CD4-positive, CD25-positive, alpha-beta regulatory T cell (primary cell): ENCODE data around the gene STAM2. TPM values are rescaled to one million over a fixed set of nuclear protein-coding genes. Genes with fewer than 3 reads are reported as not detected.
"Not testable (repeated sequence)": the region's sequence is repeated elsewhere in the genome, so short reads cannot be mapped to it uniquely, and the experiment has no call there.

Experiments used
- ATAC-seq, 2 donors: fragments of 150-1000 bp; cut with Tn5 transposase; one replicate each; pipeline ENCODE4 v1.10.0; 2021; ENCODE audit warnings: low read depth in 2 of 2, moderate number of reproducible peaks in 2 of 2, moderate library complexity in 1 of 2
- DNase-seq, 3 donors: peaks; one replicate each; pipeline versions ENCODE4 v3.0.0 to v3.0.0-alpha.2; 2012 to 2022; ENCODE audit warnings: mixed read lengths in 1 of 3
- H3K27ac ChIP-seq: one replicate; pipeline ENCODE4 v1.7.0; 2013; ENCODE audit warnings: mild to moderate bottlenecking, low read length; ENCODE audit not compliant: insufficient read depth, poor library complexity, severe bottlenecking
- H3K27me3 ChIP-seq: one replicate; pipeline ENCODE4 v1.7.0; 2013; ENCODE audit warnings: low read length; ENCODE audit not compliant: control insufficient read depth, insufficient read depth
- H3K36me3 ChIP-seq: one replicate; pipeline ENCODE4 v1.7.0; 2013; ENCODE audit warnings: mild to moderate bottlenecking, low read length, moderate library complexity; ENCODE audit not compliant: control insufficient read depth, insufficient read depth
- H3K4me1 ChIP-seq: 2 replicates; pipeline ENCODE4 v1.7.0; 2013; ENCODE audit warnings: mild to moderate bottlenecking, low read length; ENCODE audit not compliant: insufficient read depth, control insufficient read depth, poor library complexity, severe bottlenecking
- H3K4me3 ChIP-seq: one replicate; pipeline ENCODE4 v1.7.0; 2013; ENCODE audit warnings: low read depth, mild to moderate bottlenecking, low read length, moderate library complexity
- H3K9me3 ChIP-seq, 2 experiments: 1 replicate in 1 of 2; 2 replicates in 1 of 2; pipeline ENCODE4 v1.7.0; 2013; ENCODE audit warnings: low read length in 2 of 2, mild to moderate bottlenecking in 1 of 2, moderate library complexity in 1 of 2; ENCODE audit not compliant: control insufficient read depth in 2 of 2
- H3K27ac Mint-ChIP-seq, 3 donors: one replicate each; pipeline ENCODE4 v1.8.0; 2020 to 2022; ENCODE audit warnings: mild to moderate bottlenecking in 3 of 3, mixed read lengths in 3 of 3, moderate library complexity in 2 of 3
- H3K27me3 Mint-ChIP-seq: one replicate; pipeline ENCODE4 v1.8.0; 2022; ENCODE audit warnings: mild to moderate bottlenecking, mixed read lengths
- H3K36me3 Mint-ChIP-seq: one replicate; pipeline ENCODE4 v1.8.0; 2020; ENCODE audit warnings: mixed read lengths
- H3K4me1 Mint-ChIP-seq, 4 donors: one replicate each; pipeline ENCODE4 v1.8.0; 2020 to 2022; ENCODE audit warnings: mixed read lengths in 4 of 4, mild to moderate bottlenecking in 1 of 4
- H3K4me3 Mint-ChIP-seq, 4 donors: one replicate each; pipeline ENCODE4 v1.8.0; 2020 to 2022; ENCODE audit warnings: mild to moderate bottlenecking in 4 of 4, mixed read lengths in 4 of 4, moderate library complexity in 3 of 4
- H3K9me3 Mint-ChIP-seq, 7 donors: one replicate each; pipeline ENCODE4 v1.8.0; 2020 to 2022; ENCODE audit warnings: mixed read lengths in 7 of 7, mild to moderate bottlenecking in 3 of 7, moderate library complexity in 2 of 7
- polyA plus RNA-seq, 4 donors: library from polyadenylated mRNA; unstranded; fragments of 300-500 nt; fragmentation: Illumina TruSeq; gene quantifications; one replicate each; pipeline ENCODE4 v1.2.3, GENCODE V29; 2021
- total RNA-seq: library from RNA; stranded (reverse); gene quantifications from one replicate; pipeline ENCODE4 v1.2.3, GENCODE V29; 2022

The STAM2 gene
- total and polyA plus RNA-seq, 5 donors from 2014 or later, result 4.6 to 13.4 (median 7.3) TPM

- H3K4me1 ChIP-seq, result peaks cover 23% of the 10 kb centered on the region
- not testable (repeated sequence) for H3K9me3 Mint-ChIP-seq, DNase-seq, ATAC-seq, H3K27me3 ChIP-seq, H3K27ac ChIP-seq, H3K36me3 Mint-ChIP-seq, H3K4me3 ChIP-seq, H3K27ac Mint-ChIP-seq, H3K36me3 ChIP-seq, H3K9me3 ChIP-seq
- Mint-ChIP-seq H3K27me3 (peaks cover 19% of the 10 kb centered on the region), H3K4me1 (peaks cover 13 to 31% (median 24%) of the 10 kb centered on the region in 4 donors), H3K4me3 (peak overlapping the region in 2 of 4 donors; percentile 8 to 29)
Observed at GRCh38 chr2:152177667-152178066, 2.1 kb upstream of the STAM2 start.

GRCh38 chr2:152176113-152176714 lies 651 bp upstream of the STAM2 start:
- Mint-ChIP-seq H3K9me3 (no peaks in the 10 kb centered on the region), H3K27me3 (peaks cover 12% of the 10 kb centered on the region), H3K36me3 (no peaks in the 10 kb centered on the region), H3K4me3 (peak overlapping the region; percentile 97 to 100 (median 98)), H3K4me1 (peaks cover 22 to 41% (median 34%) of the 10 kb centered on the region in 4 donors), H3K27ac (peak overlapping the region; percentile 98 to 100 (median 99))
- DNase-seq, result no peak
- H3K4me3 ChIP-seq, result peak overlapping the region; percentile 97
- no peaks in the 10 kb centered on the region for H3K27me3 ChIP-seq
- H3K27ac ChIP-seq, result peak overlapping the region; percentile 89
- H3K4me1 ChIP-seq, result peaks cover 23% of the 10 kb centered on the region
- no peaks in the 10 kb centered on the region for H3K36me3 ChIP-seq
- H3K9me3 ChIP-seq, result no peaks in the 10 kb centered on the region
- peak; percentile 1 to 5 for ATAC-seq

- peak overlapping the region; percentile 89 for H3K27ac ChIP-seq
- Mint-ChIP-seq H3K27me3 (peaks cover 4% of the 10 kb centered on the region), H3K36me3 (no peaks in the 10 kb centered on the region), H3K9me3 (no peaks in the 10 kb centered on the region), H3K4me1 (peaks cover 22 to 44% (median 34%) of the 10 kb centered on the region in 4 donors), H3K27ac (peak overlapping the region; percentile 98 to 100 (median 99)), H3K4me3 (peak overlapping the region; percentile 97 to 100 (median 98))
- ATAC-seq (peak in 1 of 2 donors; percentile 5), DNase-seq (no peak)
- peaks cover 23% of the 10 kb centered on the region for H3K4me1 ChIP-seq
- no peaks in the 10 kb centered on the region for H3K36me3 ChIP-seq
- H3K4me3 ChIP-seq, result peak overlapping the region; percentile 97
- no peaks in the 10 kb centered on the region for H3K9me3 ChIP-seq
- no peaks in the 10 kb centered on the region for H3K27me3 ChIP-seq
Observed at GRCh38 chr2:152175012-152175367, 573 bp downstream of the STAM2 start.

GRCh38 chr2:152174574-152174973 lies 989 bp downstream of the STAM2 start:
- H3K27ac Mint-ChIP-seq, result peak overlapping the region; percentile 98 to 100 (median 99)
- no peak for DNase-seq
- H3K9me3 ChIP-seq, result no peaks in the 10 kb centered on the region
- peak overlapping the region; percentile 97 to 100 (median 98) for H3K4me3 Mint-ChIP-seq
- H3K27me3 Mint-ChIP-seq, result peaks cover 4% of the 10 kb centered on the region
- peak overlapping the region; percentile 97 for H3K4me3 ChIP-seq
- H3K4me1 ChIP-seq, result peaks cover 23% of the 10 kb centered on the region
- H3K36me3 Mint-ChIP-seq, result peaks cover 1% of the 10 kb centered on the region
- no peaks in the 10 kb centered on the region for H3K27me3 ChIP-seq
- no peaks in the 10 kb centered on the region for H3K9me3 Mint-ChIP-seq
- peaks cover 22 to 49% (median 36%) of the 10 kb centered on the region in 4 donors for H3K4me1 Mint-ChIP-seq
- no peaks in the 10 kb centered on the region for H3K36me3 ChIP-seq
- ATAC-seq, result no peak
- H3K27ac ChIP-seq, result peak overlapping the region; percentile 89

GRCh38 chr2:152173831-152174230 lies 1.7 kb downstream of the STAM2 start:
- H3K36me3 Mint-ChIP-seq, result peaks cover 4% of the 10 kb centered on the region
- H3K4me3 ChIP-seq, result peak overlapping the region; percentile 97
- no peaks in the 10 kb centered on the region for H3K9me3 ChIP-seq
- peaks cover 4% of the 10 kb centered on the region for H3K27me3 Mint-ChIP-seq
- no peak overlapping the region for H3K27ac ChIP-seq
- H3K36me3 ChIP-seq, result no peaks in the 10 kb centered on the region
- H3K4me3 Mint-ChIP-seq, result peak overlapping the region; percentile 8 to 100 (median 50)
- no peak for ATAC-seq
- no peaks in the 10 kb centered on the region for H3K9me3 Mint-ChIP-seq
- peaks cover 22 to 54% (median 41%) of the 10 kb centered on the region in 4 donors for H3K4me1 Mint-ChIP-seq
- H3K4me1 ChIP-seq, result peaks cover 23% of the 10 kb centered on the region
- no peak overlapping the region for H3K27ac Mint-ChIP-seq
- no peak for DNase-seq
- H3K27me3 ChIP-seq, result no peaks in the 10 kb centered on the region

GRCh38 chr2:152172201-152172785 lies 3.3 kb downstream of the STAM2 start:
- H3K27ac ChIP-seq, H3K4me3 ChIP-seq: not testable (repeated sequence)
- H3K4me3 Mint-ChIP-seq, result peak overlapping the region; percentile 10 to 61 (median 22)

GRCh38 chr2:152171718-152172117 lies 3.8 kb downstream of the STAM2 start:
- no peak overlapping the region for H3K4me3 ChIP-seq
- H3K4me1 ChIP-seq, result peaks cover 35% of the 10 kb centered on the region
- H3K27me3 ChIP-seq, result no peaks in the 10 kb centered on the region
- no peaks in the 10 kb centered on the region for H3K9me3 Mint-ChIP-seq
- ATAC-seq (no peak), DNase-seq (no peak)
- no peak overlapping the region for H3K27ac ChIP-seq
- peak overlapping the region in 1 of 3 donors; percentile 47 for H3K27ac Mint-ChIP-seq
- H3K4me3 Mint-ChIP-seq, result peak overlapping the region in 2 of 4 donors; percentile 26 to 61
- peaks cover 4% of the 10 kb centered on the region for H3K36me3 Mint-ChIP-seq
- no peaks in the 10 kb centered on the region for H3K9me3 ChIP-seq
- H3K36me3 ChIP-seq, result no peaks in the 10 kb centered on the region
- no peaks in the 10 kb centered on the region for H3K27me3 Mint-ChIP-seq
- peaks cover 28 to 69% (median 51%) of the 10 kb centered on the region in 4 donors for H3K4me1 Mint-ChIP-seq

More at GRCh38 chr2:152172201-152172785, 3.3 kb downstream of the STAM2 start:
- H3K27me3 ChIP-seq, H3K9me3 ChIP-seq, ATAC-seq, H3K36me3 Mint-ChIP-seq, DNase-seq, H3K27me3 Mint-ChIP-seq, H3K36me3 ChIP-seq, H3K9me3 Mint-ChIP-seq: not testable (repeated sequence)
- H3K4me1 ChIP-seq, result peaks cover 29% of the 10 kb centered on the region
- H3K27ac Mint-ChIP-seq, result peak overlapping the region in 2 of 3 donors; percentile 47 to 64
- H3K4me1 Mint-ChIP-seq, result peaks cover 23 to 66% (median 47%) of the 10 kb centered on the region in 4 donors
